Aorta (tissue), 5 donors: ENCODE data around the gene HOXB3. TPM values are rescaled to one million over a fixed set of nuclear protein-coding genes. Genes with fewer than 3 reads are reported as not detected.

Source experiments
- ATAC-seq: fragments of 200-7000 bp; cut with Tn5 transposase; one replicate; pipeline ENCODE4 v1.9.1; 2022; ENCODE audit warnings: moderate library complexity; ENCODE audit not compliant: low FRiP score
- DNase-seq, 2 donors: peaks; one replicate each; pipeline ENCODE4 v3.0.0-alpha.2; 2020
- H3K27ac ChIP-seq, 2 donors: one replicate each; pipeline ENCODE4 v1.5.1; 2013; ENCODE audit warnings: low read length in 2 of 2, mild to moderate bottlenecking in 2 of 2, moderate library complexity in 2 of 2, control low read depth in 1 of 2, inconsistent platforms in 1 of 2, low read depth in 1 of 2
- H3K27me3 ChIP-seq, 2 donors: one replicate each; pipeline ENCODE4 v1.6.1; 2013; ENCODE audit warnings: control low read depth in 1 of 2, low read length in 1 of 2, mild to moderate bottlenecking in 1 of 2, moderate library complexity in 1 of 2; ENCODE audit not compliant: insufficient read depth in 2 of 2, control insufficient read depth in 1 of 2
- H3K36me3 ChIP-seq, 2 donors: one replicate each; pipeline ENCODE4 v1.6.1; 2013; ENCODE audit warnings: control low read depth in 1 of 2, low read length in 1 of 2, mild to moderate bottlenecking in 1 of 2; ENCODE audit not compliant: insufficient read depth in 2 of 2, control insufficient read depth in 1 of 2
- H3K4me1 ChIP-seq, 2 donors: one replicate each; pipeline ENCODE4 v1.6.1; 2013; ENCODE audit warnings: low read length in 2 of 2, control low read depth in 1 of 2, mild to moderate bottlenecking in 1 of 2, moderate library complexity in 1 of 2; ENCODE audit not compliant: insufficient read depth in 2 of 2, control insufficient read depth in 1 of 2
- H3K4me3 ChIP-seq, 2 donors: one replicate each; pipeline ENCODE4 v1.5.1; 2013; ENCODE audit warnings: low read length in 2 of 2, control low read depth in 1 of 2, mild to moderate bottlenecking in 1 of 2
- H3K9me3 ChIP-seq: one replicate; pipeline ENCODE4 v1.6.1; 2013; ENCODE audit warnings: mild to moderate bottlenecking, low read length; ENCODE audit not compliant: control insufficient read depth
- WGBS, 2 donors: extraction: QIAGEN DNeasy Blood & Tissue Kit; methylation state at CpG; one replicate each; pipeline ENCODE4 v1.1.7; 2013; 5-methylcytosine and 5-hydroxymethylcytosine counted together
- intact Hi-C, 2 donors: fragments of 100-400 bp; cut with DNase I; formaldehyde crosslinking; loops; one replicate each; pipeline versions ENCODE4 v1.14.2 to v1.15.0; 2022
- polyA plus RNA-seq, 2 donors: library from polyadenylated mRNA; stranded (reverse); fragments of 200-250 nt; gene quantifications; one replicate each; pipeline ENCODE4 v1.2.3, GENCODE V29; 2013
- total RNA-seq, 2 donors: library from RNA; stranded (reverse); fragmentation: NEBNext Ultra II Directional; extraction: Animal tissue kit (Norgen Biotek cat#: 25700); gene quantifications; one replicate each; pipeline ENCODE4 v1.2.1, GENCODE V29; 2021
- donor health status: healthy with polysubstance abuse.
- donor health status: Bipolar disorder and iron deficiency.
- donor health status: DM: no; HTN: no; CAD: no.
- donor health status: DM: no; HTN: no; CAD: no.
- donor health status: DM: yes; HTN: yes; CAD: no.

The HOXB3 gene
- total and polyA plus RNA-seq, 4 donors: 2.4 to 62.9 (median 25.3) TPM

DNA sequence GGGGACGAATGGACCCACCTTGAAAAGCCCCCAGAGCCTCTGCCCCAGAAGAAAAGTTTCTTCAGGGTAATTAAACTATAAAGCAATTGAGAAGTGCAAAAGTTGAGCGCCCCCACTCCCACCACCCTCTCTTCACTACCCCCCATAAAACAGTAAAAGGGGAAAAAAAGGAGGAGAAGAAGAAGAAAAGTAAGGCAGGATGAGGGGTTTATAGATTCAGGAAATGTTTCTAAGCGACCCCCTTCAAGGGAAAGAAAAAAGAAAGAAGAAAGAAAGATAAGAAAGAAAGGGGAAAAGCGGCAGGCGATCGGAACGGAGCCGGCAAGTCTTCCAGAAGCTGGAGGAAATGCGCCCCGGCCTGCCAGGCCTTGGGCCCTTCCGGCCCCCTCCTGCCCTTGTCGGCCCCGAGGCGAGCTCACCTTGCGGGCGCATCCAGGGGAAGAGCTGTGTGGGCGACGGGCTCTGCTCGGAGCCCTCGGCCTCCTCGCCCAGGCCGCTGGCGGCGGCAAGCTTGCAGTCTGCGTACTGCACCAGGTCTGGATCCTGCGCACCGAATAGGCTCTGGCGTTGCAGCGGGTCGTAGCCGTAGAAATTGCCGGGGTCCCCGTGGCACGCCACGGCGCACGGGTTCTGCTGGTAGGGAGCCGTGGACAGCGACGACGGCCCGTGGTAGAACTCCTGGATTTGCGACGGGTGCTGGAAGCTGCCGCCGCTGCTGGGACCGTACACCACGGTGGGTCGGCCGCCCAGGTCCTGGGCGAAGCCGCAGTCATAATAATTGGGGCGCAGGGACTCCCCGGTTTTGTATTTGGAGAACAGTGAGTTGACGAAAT is 24.0 kb upstream of the HOXB3 start:
- H3K27me3 ChIP-seq: no peaks in the 10 kb centered on the region
- no peaks in the 10 kb centered on the region for H3K4me1 ChIP-seq
- intact Hi-C loops: no loop called here
- H3K27ac ChIP-seq: no peak overlapping the region
- no peaks in the 10 kb centered on the region for H3K36me3 ChIP-seq
- 26 to 32% methylated on average over 55 of the region's 55 CpGs for WGBS, 2 donors
- H3K9me3 ChIP-seq: no peaks in the 10 kb centered on the region
- DNase-seq (peak in 1 of 2 donors; percentile 77), ATAC-seq (no peak)
- no peak overlapping the region for H3K4me3 ChIP-seq

GRCh38 chr17:48612854-48613691 is 23.0 kb upstream of the HOXB3 start:
- Histone ChIP-seq H3K27me3 (no peaks in the 10 kb centered on the region), H3K36me3 (no peaks in the 10 kb centered on the region), H3K9me3 (no peaks in the 10 kb centered on the region), H3K4me1 (no peaks in the 10 kb centered on the region), H3K4me3 (peak overlapping the region; percentile 3 to 12), H3K27ac (no peak overlapping the region)
- ATAC-seq (peak; percentile 27), DNase-seq (peak in 1 of 2 donors; percentile 81)
- 3% methylated on average over 63 to 67 of the region's 67 CpGs for WGBS, 2 donors
- intact Hi-C loops: no loop called here

- WGBS, 2 donors: 23 to 32% methylated on average over 15 of the region's 15 CpGs
- Histone ChIP-seq H3K27ac (no peak overlapping the region), H3K36me3 (no peaks in the 10 kb centered on the region), H3K9me3 (no peaks in the 10 kb centered on the region), H3K27me3 (no peaks in the 10 kb centered on the region), H3K4me1 (no peaks in the 10 kb centered on the region), H3K4me3 (no peak overlapping the region)
- ATAC-seq (no peak), DNase-seq (no peak)
- intact Hi-C loops: no loop called here
These were observed 22.4 kb upstream of the HOXB3 start for GRCh38 chr17:48612456-48612853.

DNA sequence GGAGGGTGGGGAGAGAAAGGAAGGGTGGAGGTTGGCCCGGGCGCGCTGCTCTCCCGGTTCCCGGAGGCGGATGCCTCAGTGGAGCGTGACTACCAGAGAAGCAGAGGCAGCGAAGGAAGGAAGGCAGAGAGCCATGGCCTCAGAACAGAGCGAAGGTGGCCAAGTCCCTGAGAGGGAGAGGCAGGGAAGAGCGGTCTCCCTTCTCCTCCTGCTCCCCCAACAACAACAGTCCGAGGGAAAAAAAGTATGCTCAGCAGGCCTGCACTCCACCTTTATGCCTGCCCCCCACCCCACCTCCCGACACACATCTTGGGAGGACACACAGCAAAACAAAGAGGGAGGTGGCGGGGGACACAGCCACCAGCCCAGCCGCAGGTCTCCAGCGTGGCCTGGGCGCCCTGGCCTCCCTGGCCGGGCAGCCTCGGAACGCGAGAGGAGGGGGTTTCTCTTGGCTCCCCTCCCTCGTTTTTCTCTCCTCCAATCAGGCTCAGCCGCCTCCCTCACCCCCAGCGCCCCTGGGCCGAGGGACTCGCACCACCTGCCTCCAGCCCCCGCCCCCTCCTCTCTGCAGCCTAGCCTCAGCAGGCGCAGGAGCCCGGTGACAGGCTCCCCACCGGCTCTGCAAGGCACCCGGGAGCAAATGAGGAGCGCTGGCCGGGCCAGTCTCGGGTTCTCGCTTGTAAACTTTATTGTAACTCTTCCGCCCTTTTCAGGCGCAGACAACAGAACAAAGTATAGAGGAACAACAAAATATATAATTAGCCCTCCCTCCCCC is 21.8 kb upstream of the HOXB3 start:
- 19 to 26% methylated on average over 36 of the region's 36 CpGs for WGBS, 2 donors
- peak; percentile 53 for ATAC-seq

GRCh38 chr17:48611213-48611612 is 21.2 kb upstream of the HOXB3 start:
- WGBS, 2 donors: 0 to 5% methylated on average over 22 of the region's 22 CpGs
- H3K4me1 ChIP-seq: no peaks in the 10 kb centered on the region
- H3K9me3 ChIP-seq: no peaks in the 10 kb centered on the region
- no peaks in the 10 kb centered on the region for H3K27me3 ChIP-seq
- peak in 1 of 2 donors; percentile 78 for DNase-seq
- no peak overlapping the region for H3K27ac ChIP-seq
- peak overlapping the region; percentile 54 to 70 for H3K4me3 ChIP-seq
- no peaks in the 10 kb centered on the region for H3K36me3 ChIP-seq
- peak; percentile 23 for ATAC-seq
- intact Hi-C loops: no loop called here

More for the DNA sequence above, 21.8 kb upstream of the HOXB3 start:
- no peak overlapping the region for H3K4me3 ChIP-seq
- no peaks in the 10 kb centered on the region for H3K9me3 ChIP-seq
- H3K36me3 ChIP-seq: no peaks in the 10 kb centered on the region
- no peaks in the 10 kb centered on the region for H3K4me1 ChIP-seq
- no peak for DNase-seq
- intact Hi-C loops: no loop called here
- no peak overlapping the region for H3K27ac ChIP-seq
- no peaks in the 10 kb centered on the region for H3K27me3 ChIP-seq

DNA sequence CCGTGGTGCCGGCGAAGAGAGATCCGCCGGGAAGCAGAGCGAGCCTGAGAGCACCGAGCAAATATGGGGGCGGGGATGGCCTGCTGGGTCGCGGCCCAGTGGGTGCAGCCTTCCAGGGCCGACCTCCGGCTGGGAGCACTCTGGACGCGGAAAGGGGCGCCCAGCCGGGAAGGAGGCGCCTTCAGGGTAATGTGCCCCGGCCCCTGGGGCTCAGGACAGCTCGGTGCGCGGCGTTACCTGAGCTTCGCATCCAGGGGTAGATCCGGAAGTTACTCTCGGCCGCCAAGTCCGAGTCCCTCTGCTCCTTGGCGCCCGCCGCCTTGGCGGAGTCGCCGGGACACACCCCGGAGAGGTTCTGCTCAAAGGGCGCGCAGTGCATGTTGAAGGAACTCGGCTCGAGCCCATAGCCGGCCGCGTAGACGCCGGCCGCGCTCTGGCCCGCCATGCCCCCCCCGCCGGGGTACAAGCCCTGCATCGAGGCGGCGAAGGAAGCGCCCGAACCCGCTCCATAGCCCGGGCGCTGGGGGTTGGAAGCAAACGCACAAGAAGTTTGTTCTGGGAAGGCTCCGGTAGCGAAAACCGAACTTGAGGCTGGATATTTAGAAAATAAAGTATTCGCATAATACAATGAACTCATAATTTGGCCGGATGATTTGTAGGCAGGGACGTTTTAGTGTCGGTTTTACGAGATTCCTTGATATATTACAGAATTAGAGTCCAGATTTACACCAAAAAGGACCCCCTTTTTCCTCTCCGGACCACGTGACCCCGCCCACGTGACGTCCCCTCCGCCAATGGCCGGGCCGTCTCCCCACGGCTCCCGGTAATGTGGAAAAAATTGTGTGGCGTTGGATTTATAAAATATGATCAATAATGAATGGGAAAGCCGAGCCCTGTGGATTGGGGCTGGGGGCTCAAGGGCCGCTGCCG is 20.5 kb upstream of the HOXB3 start, which contains the start of gene HOXB7:
Gene HOXB7 (minus strand): TSS at position 736 of the 930 bp plus-strand sequence. CDS start 99 bp downstream, at position 637.
- peak; percentile 92 to 94 for DNase-seq
- WGBS, 2 donors: 0 to 1% methylated on average over 73 to 79 of the region's 79 CpGs
- Histone ChIP-seq H3K9me3 (no peaks in the 10 kb centered on the region), H3K4me1 (no peaks in the 10 kb centered on the region), H3K4me3 (peak within 1 kb of the TSS; percentile 54 to 70), H3K27ac (peak within 1 kb of the TSS; percentile 11 to 30), H3K27me3 (no peaks in the 10 kb centered on the region), H3K36me3 (no peaks in the 10 kb centered on the region)
- peak; percentile 79 for ATAC-seq
- intact Hi-C loops: no loop called here

GRCh38 chr17:48609759-48610281 is 19.8 kb upstream of the HOXB3 start:
- DNase-seq: no peak
- Histone ChIP-seq H3K4me3 (peak overlapping the region; percentile 54 to 70), H3K4me1 (no peaks in the 10 kb centered on the region), H3K27ac (no peak overlapping the region), H3K27me3 (no peaks in the 10 kb centered on the region), H3K36me3 (no peaks in the 10 kb centered on the region), H3K9me3 (no peaks in the 10 kb centered on the region)
- 9 to 14% methylated on average over 14 to 15 of the region's 15 CpGs for WGBS, 2 donors
- ATAC-seq: no peak
- intact Hi-C loops: no loop called here
